Stimulated activated CD4-positive, alpha-beta T cell treated with anti-CD3 and anti-CD28 coated beads, TNF-alpha, amount 100 ng/mL, for 1 hour (primary cell): ENCODE measurements around the gene PRKCA.
"Not testable (repeated sequence)": the region's sequence is repeated elsewhere in the genome, so short reads cannot be mapped to it uniquely, and the experiment has no call there.

Experiments
- DNase-seq, 3 donors: peaks; one replicate each; pipeline ENCODE4 v3.0.0-alpha.2; 2020; ENCODE audit warnings: low read depth in 3 of 3, low spot score in 1 of 3

PRKCA gene

DNA sequence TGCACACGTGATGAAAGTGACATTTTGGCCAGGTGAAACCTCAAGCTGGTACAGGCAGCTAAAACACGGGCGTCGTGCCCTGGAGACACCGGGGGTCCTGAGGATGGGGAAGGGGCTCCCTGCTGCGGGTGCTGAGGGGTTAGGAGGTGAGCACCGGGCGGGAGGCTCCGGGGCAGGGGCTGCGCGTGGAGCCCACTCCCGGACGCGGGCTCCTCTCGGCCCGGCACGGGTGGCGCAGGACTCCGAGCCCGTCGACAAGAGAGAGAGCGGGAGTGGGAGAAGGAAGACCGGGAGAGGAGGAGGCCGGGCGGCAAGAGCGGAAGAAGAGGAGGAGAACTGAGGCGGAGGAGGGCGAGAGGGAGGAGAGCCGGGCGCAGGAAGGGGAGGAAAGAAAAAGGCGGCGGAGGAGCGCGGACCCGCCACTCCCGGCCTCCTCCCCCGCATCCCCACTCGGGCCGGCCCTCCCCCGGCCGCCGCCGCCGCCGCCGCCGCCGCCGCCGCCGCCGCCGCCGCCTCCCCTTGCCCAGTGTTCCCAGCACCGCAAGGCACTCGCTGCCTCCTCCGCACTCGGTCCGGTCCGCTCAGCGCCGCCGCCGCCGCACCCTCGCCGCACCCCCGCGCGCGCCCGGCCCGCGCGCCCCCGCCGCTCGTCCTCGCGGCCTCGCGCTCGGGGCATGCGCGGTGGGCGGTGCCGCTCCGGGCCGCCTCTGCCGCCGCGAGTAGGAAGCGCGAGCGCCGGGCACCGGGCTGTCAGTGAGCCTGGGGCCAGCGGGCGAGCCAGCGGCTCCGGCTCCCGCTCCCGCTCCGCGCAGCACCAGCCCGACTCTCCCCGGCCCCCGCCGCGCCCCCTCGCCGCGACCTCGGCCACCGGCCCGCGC is at the start of gene PRKCA:
Gene PRKCA (plus strand): TSS at position 750 of the 878 bp plus-strand sequence.
- peak; percentile 42 to 57 (median 57) for DNase-seq

DNA sequence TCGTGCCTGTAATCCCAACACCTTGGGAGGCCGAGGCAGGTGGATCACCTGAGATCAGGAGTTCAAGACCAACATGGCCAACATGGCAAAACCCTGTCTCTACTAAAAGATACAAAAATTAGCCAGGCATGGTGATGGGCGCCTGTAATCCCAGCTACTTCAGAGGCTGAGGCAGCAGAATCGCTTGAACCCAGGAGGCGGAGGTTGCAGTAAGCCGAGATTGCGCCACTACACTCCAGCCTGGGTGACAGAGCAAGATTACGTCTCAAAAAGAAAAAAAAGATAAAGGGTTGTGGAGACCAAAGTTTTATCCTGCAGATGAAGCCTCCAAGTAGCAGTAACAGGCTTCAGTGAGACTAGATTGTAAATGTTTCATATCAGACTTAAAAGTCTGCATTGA is 49.0 kb upstream of the PRKCA start:
- not testable (repeated sequence) for DNase-seq

DNA sequence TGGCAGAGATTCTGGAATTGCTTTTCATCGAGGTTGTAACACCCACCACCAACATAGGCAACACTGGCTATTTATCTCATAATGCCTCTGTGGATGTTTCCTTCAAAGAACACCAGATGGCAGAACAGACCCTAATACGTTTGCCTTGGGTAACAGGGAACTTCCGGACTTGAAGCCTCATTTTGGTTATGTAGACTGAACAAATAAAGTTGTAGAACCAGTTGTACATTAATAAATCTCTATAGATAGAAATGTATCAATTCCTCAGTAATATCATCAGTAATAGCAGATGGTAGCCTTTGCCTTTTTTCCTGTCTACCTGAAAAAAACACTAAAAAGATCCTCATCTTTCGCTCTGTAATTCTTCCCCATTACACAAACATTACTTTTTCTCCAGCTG is 47.3 kb upstream of the PRKCA start:
- no peak for DNase-seq

DNA sequence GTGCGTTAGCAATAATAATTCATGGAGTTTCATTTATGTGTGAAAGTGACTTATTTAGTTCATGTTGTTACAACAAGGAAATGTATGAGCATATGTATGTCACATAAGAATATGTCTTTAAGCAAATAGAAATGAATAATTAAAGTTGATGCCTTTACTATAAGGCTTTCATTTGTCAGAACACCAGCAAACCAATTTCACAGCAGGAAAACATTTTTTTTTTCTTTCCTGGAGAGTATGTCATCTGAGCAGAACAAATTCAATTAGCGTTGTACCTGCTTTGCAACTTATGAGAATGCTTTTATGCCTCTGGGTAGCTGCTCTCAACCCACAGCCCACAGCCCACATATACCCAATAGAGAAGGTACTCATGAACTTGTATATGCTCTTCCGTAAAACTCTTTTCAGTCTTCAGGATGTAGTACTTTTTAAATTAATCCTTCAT is 46.9 kb upstream of the PRKCA start:
- DNase-seq = no peak

DNA sequence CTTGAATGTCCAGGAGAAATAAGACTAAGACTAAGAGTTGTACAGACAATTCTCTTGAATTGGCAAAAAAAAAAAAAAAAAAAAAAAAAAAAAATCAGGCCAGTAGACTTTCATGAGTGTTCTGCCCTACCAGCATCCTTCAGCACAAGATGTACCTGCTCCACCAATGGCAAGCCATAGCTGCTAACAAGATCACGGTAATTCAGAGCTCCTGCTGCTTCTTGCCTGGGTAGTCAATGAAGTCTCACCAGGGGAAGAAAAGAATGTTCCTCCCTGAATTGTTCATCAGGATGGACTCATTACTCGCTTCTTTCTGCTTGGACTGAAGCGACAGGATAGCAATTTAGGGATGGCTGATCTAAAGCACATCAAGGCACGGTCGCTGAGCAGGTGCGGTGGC is 42.1 kb upstream of the PRKCA start:
- DNase-seq = no peak

DNA sequence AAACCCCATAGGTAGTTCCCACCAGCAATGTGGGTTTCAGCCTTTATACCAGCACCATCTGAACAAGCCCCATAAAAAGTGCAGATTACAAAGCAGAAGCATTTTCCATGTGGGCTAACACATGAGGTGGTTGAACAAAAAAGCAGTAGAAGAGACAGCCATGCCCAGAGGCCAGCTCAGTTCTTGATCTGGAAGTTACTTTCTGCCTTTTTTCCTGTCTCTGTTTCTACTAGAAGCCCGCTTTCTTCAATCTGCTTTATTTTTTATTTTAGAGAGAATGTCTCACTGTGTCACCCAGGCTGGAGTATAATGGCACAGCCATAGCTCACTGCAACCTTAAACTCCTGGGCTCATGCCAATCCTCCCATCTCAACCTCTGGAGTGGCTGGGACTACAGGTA is 41.7 kb upstream of the PRKCA start:
- DNase-seq = no peak

DNA sequence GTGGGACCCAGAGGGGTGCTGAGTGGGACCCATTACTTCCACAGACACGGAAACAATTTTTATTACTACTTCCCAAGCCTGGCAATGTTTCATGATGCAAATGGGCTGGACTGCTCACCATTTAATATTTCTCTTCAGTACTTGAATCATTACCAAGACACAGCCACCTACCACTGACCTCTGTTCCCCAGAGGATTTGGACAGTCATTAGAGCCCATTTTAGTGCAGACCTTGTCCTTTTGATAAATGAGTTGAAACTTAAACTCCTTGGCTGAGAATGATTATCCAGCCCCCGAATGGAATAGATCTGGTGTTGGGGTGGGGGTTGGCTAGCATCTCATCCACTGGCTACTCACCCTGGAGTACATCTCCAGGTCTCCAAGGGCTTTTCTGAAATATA is 39.6 kb upstream of the PRKCA start:
- DNase-seq = no peak

DNA sequence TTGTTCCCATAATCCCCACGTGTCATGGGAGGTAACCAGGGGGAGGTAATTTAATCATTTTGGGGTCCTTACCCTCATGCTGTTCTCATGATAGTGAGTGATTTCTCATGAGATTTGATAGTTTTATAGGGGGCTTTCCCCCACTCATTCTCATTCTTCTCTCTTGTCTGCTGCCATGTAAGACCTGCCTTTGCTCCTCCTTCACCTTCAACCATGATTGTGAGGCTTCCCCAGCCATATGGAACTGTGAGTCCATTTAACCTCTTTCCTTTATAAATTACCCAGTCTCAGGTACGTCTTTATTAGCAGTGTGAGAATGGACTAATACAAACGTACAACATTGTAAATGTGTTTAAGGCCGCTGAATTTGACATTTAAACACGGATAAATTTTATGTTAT is 37.7 kb upstream of the PRKCA start:
- DNase-seq = no peak

DNA sequence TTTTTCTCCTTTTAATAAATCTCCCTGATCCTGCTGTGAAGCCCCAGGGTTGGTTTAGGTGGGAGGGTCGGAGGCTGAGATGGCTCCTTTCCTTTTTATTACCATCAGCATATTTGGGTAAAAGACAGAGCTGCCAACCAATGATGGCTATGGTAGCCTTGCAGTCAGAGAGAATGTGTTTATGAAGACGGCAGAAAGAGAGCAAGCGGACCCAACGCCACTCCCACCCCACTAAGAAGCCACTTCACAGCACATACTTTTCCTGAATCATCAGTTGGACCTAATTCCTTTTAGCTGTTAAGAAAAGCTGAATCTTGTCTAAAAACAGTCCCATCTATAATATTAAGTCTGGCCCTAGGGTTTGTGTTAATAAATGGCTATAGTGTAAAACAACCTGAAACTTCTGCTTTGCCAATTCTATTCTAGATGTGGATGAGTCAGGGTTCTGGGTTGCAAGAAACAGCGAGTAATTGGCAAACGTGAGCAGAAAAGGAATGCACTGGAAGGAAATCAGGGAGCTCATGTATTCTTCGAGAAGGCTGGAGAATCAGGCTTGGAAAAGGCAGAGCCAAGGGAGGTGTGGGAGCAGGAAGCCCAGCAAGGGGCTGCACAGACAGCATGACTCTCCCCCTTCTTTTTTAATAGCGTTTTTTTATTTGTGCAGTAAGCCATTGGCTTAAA is 34.0 kb upstream of the PRKCA start:
- DNase-seq = no peak

DNA sequence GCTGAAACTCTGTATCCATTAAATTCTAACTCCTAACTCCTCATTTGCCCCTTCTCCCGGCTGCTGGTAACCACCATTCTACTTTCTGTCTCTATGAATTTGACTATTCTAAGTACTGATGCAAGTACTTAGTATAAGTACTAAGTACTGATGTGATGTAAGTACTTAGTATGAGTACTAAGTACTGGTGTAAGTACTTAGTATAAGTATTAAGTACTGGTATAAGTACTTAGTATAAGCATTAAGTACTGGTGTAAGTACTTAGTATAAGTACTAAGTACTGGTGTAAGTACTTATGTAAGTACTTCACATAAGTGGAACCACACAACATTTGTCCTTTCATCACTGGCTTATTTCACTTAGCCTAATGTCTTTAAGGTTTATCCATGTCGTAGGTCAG is 32.3 kb upstream of the PRKCA start:
- DNase-seq = no peak

DNA sequence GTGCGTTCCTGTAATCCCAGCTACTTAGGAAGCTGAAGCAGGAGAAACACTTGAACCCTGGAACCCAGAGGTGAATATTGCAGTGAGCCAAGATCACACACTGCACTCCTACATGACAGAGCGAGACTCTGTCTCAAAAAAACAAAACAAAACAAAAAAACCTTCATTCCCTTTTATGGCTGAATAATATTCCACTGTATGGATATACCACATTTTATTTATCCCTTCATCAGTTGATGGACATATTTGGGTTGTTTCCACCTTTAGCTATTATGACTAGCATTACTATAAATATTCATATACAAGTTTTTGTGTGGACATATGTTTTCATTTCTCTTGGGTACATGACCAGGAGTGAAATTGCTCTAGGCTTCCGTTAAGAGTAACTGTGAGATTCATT is 30.9 kb upstream of the PRKCA start:
- no peak for DNase-seq

DNA sequence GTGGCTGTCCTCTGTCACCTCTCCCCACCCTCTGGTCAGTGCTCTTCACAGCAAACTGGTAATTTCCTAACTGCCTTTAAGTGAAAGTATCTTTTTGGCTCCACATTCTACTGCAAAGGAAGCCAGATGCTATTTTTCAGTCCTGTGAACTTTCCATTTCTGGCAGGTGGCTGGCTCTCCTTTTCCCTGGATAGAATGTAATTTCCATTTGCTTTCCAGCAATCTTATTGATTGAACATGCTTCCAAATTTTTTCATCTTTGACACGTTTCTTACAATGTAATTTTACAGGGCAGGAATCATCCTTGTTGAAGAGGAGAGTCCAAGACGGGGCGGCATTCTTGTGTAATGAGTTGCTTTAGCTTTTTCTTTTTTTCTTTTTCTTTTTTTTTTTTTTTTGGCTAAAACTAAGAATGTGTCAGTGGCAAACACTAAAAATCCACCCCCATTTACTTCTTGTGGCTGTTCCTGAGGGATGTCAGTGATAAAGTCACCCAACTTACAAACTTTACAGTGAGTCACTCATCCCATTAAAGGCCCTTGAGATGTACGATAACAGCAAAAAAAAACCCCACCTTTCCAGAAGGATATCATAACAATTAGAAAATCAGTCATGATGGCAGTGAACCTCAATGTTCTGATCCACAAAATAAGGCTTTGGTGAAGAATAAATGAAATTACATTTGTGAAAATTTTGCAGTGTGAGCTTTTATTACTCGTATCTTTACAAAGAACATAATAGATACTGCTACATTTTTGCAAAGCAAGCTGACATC is 29.4 kb upstream of the PRKCA start:
- DNase-seq = no peak

DNA sequence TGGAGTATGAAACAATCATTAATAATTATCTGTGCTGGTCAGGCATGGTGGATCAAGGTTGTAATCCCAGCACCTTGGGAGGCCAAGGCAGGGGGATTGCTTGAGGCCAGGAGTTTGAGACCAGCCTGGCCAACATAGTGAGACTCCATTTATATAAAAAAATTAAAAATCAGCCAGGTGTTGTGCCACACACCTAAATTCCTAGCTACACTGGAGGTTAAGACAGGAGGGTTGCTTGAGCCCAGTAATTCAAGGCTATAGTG is 28.9 kb upstream of the PRKCA start:
- no peak for DNase-seq

DNA sequence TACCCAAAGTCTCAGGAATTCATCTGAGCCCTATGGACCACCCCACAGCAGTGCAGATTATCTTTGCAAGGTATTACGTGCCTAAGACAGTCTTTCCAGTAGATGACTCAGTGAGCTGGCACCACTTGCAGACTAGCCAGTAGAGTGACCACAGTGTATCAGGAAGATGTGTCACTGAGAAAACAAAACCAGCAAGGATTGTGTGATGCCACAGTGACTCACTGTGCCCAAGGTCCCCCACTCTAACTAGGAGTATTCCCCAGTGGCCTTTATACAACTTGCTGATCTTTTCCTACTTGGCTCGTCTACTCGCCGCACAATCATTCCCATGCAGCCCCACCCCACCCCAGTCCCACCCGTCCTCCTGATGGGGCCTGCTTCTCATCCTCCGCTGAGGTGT is 26.8 kb upstream of the PRKCA start:
- DNase-seq = no peak

DNA sequence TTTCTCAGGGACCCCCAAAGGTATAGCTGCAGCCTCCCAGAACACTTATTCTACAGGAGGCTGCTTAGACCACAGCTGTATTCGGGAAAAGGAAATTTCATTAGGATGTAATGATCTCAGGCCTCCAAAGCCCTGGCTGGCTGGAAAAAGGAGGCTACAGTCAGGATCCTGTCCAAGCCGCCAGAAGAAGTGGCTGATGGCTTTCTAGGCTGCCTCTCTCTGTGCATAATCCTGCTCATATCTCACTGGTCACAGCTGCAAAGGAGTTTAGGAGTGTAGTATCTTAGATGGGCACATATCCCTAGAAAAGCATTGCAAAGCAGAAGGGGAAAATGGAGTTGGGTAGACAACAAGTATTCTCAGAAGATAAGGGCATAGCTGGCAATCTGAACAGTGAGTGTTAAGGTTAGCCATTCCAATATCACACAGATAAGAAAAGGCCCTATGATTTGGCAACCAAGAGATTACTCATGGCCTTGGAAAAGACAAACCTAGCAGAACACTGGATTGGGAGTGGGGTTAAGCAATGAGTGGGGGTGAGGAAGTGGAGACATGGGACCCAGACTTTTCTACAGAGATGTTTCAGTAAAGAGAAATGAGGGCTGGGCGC is 26.0 kb upstream of the PRKCA start:
- no peak for DNase-seq

DNA sequence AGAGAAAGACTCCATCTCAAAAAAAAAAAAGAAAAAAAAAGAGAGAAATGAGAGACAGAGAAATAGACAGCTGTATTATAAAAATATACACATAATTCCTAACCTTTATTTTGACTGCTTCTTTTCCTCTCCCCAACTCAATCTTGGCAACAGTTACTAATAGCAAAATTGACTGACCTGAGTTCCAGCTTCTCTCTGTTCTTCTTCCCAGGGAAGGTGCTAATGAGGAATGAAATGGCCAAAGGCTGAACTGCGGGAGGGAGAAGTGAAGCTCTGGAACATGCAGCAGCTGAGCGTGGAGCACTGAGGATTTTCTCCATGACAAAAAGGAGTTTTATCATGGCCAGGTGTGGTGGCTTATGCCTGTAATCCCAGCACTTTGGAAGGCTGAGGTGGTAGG is 25.2 kb upstream of the PRKCA start:
- no peak for DNase-seq

DNA sequence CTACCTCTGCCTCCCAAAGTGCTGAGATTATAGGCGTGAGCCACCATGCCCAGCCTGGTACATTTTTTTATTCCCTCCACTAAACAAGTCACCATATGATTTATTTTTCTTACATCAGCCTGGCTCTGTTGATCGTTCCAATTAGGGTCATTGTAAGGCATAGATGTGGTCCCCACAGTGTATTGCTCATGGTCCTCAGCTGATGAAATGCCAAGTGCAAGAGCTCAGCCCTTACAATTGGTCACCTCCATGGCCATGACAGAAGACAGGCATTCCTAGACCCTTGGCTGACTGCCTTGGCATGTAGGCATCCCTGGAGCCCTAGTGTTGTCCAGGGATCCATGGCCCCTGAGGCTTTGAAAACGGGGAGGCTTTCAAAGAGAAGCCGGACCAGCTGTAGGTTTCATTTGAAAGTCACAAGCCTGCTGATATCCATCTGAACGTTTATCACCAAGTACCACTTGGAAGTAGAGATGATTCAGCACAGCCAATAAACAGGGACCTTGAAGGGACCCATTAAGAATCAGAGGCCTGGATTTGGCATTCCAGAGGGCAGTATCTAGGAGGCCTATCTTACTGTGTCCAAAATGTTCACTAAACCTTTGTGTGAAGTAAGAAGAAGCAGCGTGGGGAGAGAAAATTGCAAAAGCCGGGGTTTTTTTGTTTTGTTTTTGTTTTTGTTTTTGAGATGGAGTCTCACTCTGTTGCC is 20.6 kb upstream of the PRKCA start:
- no peak for DNase-seq

DNA sequence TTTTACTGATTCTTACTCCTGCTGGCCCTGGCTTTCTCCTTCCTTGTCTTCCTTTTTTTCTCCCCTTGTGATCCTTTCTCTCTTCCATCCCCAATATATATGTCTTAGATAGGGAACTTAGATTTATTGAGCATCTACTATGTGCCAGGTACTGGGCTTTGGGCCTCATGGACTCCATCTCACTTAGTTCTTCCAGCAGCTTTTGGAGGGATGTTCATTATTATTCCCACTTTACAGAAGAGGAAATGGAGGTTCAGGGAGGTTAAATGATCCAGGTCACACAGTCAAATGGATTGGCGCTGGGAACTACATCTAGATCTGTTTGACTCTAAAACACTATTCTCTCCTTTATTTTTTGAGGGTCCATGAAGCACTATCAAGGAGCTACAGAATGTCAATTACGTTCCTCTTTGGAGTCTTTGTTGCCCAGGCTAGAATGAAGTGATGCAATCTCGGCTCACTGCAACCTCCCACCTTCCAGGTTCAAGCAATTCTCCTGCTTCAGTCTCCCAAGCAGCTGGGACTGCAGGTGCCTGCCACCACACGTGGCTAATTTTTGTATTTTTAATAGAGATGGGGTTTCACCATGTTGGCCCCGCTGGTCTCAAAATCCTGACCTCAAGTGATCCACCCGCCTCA is 19.0 kb upstream of the PRKCA start:
- no peak for DNase-seq

DNA sequence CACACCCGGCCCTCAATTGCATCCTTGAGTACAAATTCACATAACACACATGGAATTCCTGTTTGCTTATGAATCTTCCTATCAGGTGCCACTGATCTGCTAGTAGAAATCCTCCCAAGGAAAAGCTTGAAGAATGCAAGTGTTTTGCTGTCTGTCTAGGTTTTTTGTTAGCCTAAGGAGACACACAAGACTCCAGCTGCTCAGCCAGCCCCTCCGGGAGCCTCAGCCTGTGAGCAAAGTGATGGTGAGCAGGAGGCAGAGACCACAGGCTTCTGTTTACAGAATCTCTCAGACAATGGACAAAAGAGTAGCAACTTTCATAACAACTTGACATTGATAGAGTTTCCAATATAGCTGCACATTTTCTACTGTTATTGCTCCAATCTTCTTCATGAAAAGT is 18.4 kb upstream of the PRKCA start:
- DNase-seq = no peak

DNA sequence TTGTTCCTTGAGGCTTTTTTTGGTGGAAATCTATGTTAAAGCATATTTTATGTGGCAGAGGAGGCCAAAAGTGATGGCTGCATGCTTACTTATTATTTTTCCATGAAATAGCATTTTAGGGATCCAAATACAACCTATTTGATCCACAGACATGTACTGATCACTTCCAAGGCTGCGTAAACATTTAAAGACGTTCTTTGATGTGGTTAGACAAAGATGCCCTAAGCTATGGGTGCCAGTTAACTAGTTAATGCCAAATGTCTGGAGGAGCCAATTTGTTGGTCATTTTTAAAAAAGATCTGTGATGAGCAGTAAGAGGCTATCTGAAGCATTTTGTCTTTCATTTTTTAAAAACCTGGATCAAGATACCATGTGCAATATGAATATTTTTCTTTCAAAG is 17.3 kb upstream of the PRKCA start:
- no peak for DNase-seq

DNA sequence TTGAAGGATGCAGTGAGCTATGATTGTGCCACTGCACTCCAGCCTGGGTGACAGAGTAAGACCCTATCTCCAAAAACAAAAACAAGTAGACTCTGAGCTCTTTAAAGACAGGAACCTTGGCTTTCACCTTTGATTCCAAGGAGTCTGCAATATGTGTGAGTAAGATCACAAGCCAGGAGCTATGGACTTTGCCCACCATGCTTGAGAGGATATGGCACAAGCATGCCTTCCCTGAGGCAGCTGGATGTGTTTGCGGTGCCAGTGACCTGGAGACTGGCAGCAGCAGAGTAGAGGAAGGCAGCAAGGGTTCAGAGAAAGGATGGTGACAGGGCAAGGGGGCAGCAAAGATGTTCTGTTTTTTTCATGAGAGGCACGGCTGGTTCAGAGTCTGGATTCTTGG is 14.5 kb upstream of the PRKCA start:
- DNase-seq = no peak
